ENCODE measurements around the gene LSAMP. TPM values are rescaled to one million over a fixed set of nuclear protein-coding genes. Genes with fewer than 3 reads are reported as not detected.

The LSAMP gene
- total and polyA plus RNA-seq, 2 of the 4 experiments (the other 2 are of a cell fraction): 7.9 to 8.0 TPM

GRCh38 chr3:116097226-116097625 is 348.1 kb downstream of the LSAMP start:
- CTCF ChIA-PET: no interaction called here
- H2BK5ac ChIP-seq (ENCODE audit: low read depth, low read length, poor library complexity, severe bottlenecking): no peak overlapping the region
- no peak overlapping the region for H2BK15ac ChIP-seq (ENCODE audit: low read depth, low read length)
- no peaks in the 10 kb centered on the region for H3K9me1 ChIP-seq (ENCODE audit: insufficient read depth, low read length)
- no peak overlapping the region for H3K9ac ChIP-seq (ENCODE audit: low read depth, low read length)
- DNase-seq (no peak), ATAC-seq (ENCODE audit: low read depth) (no peak)
- H4K8ac ChIP-seq (ENCODE audit: low read depth in 2 of 2, low read length in 2 of 2): no peak overlapping the region
- intact Hi-C loops (cut with micrococcal nuclease): no loop called here
- no peak overlapping the region for H3K56ac ChIP-seq (ENCODE audit: extremely low read depth, insufficient read depth, low read length)
- no CpG with 5 or more reads among the region's 2 CpGs for WGBS, 2 experiments (ENCODE audit: extremely low coverage in 2 of 2, insufficient read length in 1 of 2)
- dilution Hi-C loops (cut with HindIII; ENCODE audit: low sequenced_read_pairs, unreplicated experiment): no loop called here
- no peak overlapping the region for H3K4me3 ChIP-seq (ENCODE audit: insufficient read depth, low read depth, low read length)
- H3K14ac ChIP-seq (replicated peaks; ENCODE audit: low read depth, low read length): no peak overlapping the region
- no peaks in the 10 kb centered on the region for H3K79me1 ChIP-seq (ENCODE audit: low read depth in 1 of 2, low read length in 2 of 2)
- H3K23ac ChIP-seq (ENCODE audit: low read depth, low read length): no peak overlapping the region
- no peak overlapping the region for H2AK9ac ChIP-seq (replicated peaks; ENCODE audit: low read depth, low read length, poor library complexity)
- no peaks in the 10 kb centered on the region for H3K9me3 ChIP-seq (ENCODE audit: control insufficient read depth, insufficient read depth, low read length)
- no peak overlapping the region for H3K18ac ChIP-seq (ENCODE audit: low read depth, low read length)
- no peak overlapping the region for H4K5ac ChIP-seq (ENCODE audit: low read depth, low read length)
- no peaks in the 10 kb centered on the region for H4K20me1 ChIP-seq (ENCODE audit: insufficient read depth, low read length)
- H3K4me1 ChIP-seq (ENCODE audit: control insufficient read depth, insufficient read depth, low read length): no peaks in the 10 kb centered on the region
- no TSS peak for BruUV-seq (replicated peaks)
- no peaks in the 10 kb centered on the region for H3K36me3 ChIP-seq (ENCODE audit: control insufficient read depth, insufficient read depth, low read length)
- no peak overlapping the region for H4K91ac ChIP-seq (ENCODE audit: insufficient read depth, low read depth, low read length)
- no peak overlapping the region for H3K27ac ChIP-seq (ENCODE audit: insufficient read depth, low read length)
- H2AK5ac ChIP-seq (ENCODE audit: low read depth, low read length): no peak overlapping the region
- no peak overlapping the region for H2BK20ac ChIP-seq (ENCODE audit: low read depth, low read length)
- no peak overlapping the region for H3K4ac ChIP-seq (ENCODE audit: low read depth, low read length)
- TF ChIP-seq CEBPB (IDR thresholded peaks at IDR 0.05; ENCODE audit: low read depth, low read length) (no peak), FOS (IDR thresholded peaks at IDR 0.05; ENCODE audit: low read depth, low read length) (peak; percentile 28; the same call in 1 of the 2 replicates)
- H3K4me2 ChIP-seq (ENCODE audit: low read depth, low read length): no peak overlapping the region
- no peak overlapping the region for H2AFZ ChIP-seq (replicated peaks; ENCODE audit: low read length, poor library complexity)
- in situ Hi-C loops (cut with MboI; ENCODE audit: low sequenced_read_pairs): no loop called here
- no peaks in the 10 kb centered on the region for H3K27me3 ChIP-seq (ENCODE audit: control insufficient read depth, insufficient read depth, low read length)
- POLR2A ChIA-PET (ENCODE audit: unreplicated experiment): no interaction called here
- H2BK120ac ChIP-seq (ENCODE audit: low read depth, low read length): no peak overlapping the region
